Cardiac fibroblast (primary cell): ENCODE measurements around the gene ANXA2.
A peak's percentile ranks its signal among the peaks of the same experiment; 100 is the strongest.

Experiments used
- DNase-seq, 2 donors: peaks; one replicate each; pipeline versions ENCODE4 v3.0.0 to v3.0.0-alpha.2; 2010; ENCODE audit warnings: low read depth in 2 of 2
- H3K4me3 ChIP-seq, 2 donors: replicated peaks in 1 of 2; 1 replicate in 1 of 2; 2 replicates in 1 of 2; pipeline ENCODE4 v1.5.1; 2011; ENCODE audit warnings: low read depth in 2 of 2, low read length in 2 of 2, mild to moderate bottlenecking in 2 of 2, moderate library complexity in 1 of 2
- CTCF ChIP-seq: IDR thresholded peaks from one replicate; pipeline ENCODE4 v1.5.1; 2011; ENCODE audit warnings: low read depth, mild to moderate bottlenecking, low read length, inconsistent platforms

ANXA2 gene

DNA sequence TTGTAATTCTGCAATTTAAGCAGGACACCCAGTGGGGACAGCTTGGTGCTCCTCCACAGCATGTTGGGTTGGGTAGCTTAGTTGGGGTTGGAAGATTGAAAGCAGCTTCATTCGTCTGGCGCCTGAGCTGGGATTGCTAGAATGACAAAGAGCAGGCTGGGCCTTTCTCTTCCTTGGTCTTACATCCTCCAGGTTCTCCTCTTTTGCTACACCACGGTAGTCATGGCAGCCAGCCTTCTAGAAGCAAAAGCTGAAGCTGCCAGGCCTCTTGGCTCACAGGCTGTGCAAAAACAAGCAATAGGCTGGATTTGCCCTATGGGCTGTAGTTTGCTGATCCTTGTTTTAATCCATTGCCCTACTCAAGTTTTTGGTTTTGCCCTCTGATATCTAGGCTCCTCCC, 3.2 kb upstream of the ANXA2 start:
- no peak overlapping the region for H3K4me3 ChIP-seq
- TF ChIP-seq CTCF, result no peak
- no peak for DNase-seq

- no peak for TF ChIP-seq CTCF
- no peak overlapping the region for H3K4me3 ChIP-seq
- DNase-seq, result peak; percentile 48 to 84
Measured at GRCh38 chr15:60399931-60400330, 2.1 kb upstream of the ANXA2 start.

- H3K4me3 ChIP-seq, result peak overlapping the region in 1 of 2 donors; percentile 51
- TF ChIP-seq CTCF, result no peak
- no peak for DNase-seq
Measured at GRCh38 chr15:60399246-60399915, 1.6 kb upstream of the ANXA2 start.

- TF ChIP-seq CTCF, result no peak
- H3K4me3 ChIP-seq, result peak overlapping the region; percentile 83 to 99
Measured at GRCh38 chr15:60396958-60397771, 621 bp downstream of the ANXA2 start.

GRCh38 chr15:60396560-60396957, 1.2 kb downstream of the ANXA2 start:
- peak in 1 of 2 donors; percentile 48 for DNase-seq
- H3K4me3 ChIP-seq, result peak overlapping the region; percentile 83 to 99
- TF ChIP-seq CTCF, result no peak

More at GRCh38 chr15:60396958-60397771, 621 bp downstream of the ANXA2 start:
- DNase-seq, result peak; percentile 73 to 82

- peak overlapping the region; percentile 83 to 99 for H3K4me3 ChIP-seq
- peak in 1 of 2 donors; percentile 52 for DNase-seq
- no peak for TF ChIP-seq CTCF
Measured at GRCh38 chr15:60396100-60396499, 1.7 kb downstream of the ANXA2 start.
